Measurements from ENCODE around the gene DISC1.
"Not testable (repeated sequence)": the region's sequence is repeated elsewhere in the genome, so short reads cannot be mapped to it uniquely, and the experiment has no call there.

- TF ChIP-seq CTCF (conservative IDR thresholded peaks at IDR 0.05); ZFX (IDR thresholded peaks at IDR 0.05): not testable (repeated sequence)
Measured at GRCh38 chr1:231728987-231729386, 102.4 kb downstream of the DISC1 start.
